AG04450 (cell line): Measurements from ENCODE around the gene TMOD4. TPM values are rescaled to one million over a fixed set of nuclear protein-coding genes. Genes with fewer than 3 reads are reported as not detected.

Experiments used
- CTCF ChIA-PET: fragments of 300-600, 350-600 bp; formaldehyde crosslinking; extraction: SDS; loops from one replicate; lab custom pipeline; 2022; ENCODE audit warnings: antibody characterized with exemption, inconsistent platforms; lab: Charles Lee
- POLR2A ChIA-PET: fragments of 350-600 bp; formaldehyde crosslinking; extraction: SDS; loops from one replicate; lab custom pipeline; 2021; ENCODE audit warnings: antibody characterized with exemption, inconsistent platforms; lab: Yijun Ruan, JAX
- DNase-seq: peaks from one replicate; pipeline ENCODE4 v3.0.0-alpha.2; 2011; ENCODE audit warnings: low read depth, low spot score
- H3K27ac ChIP-seq: one replicate; pipeline ENCODE4 v1.5.1; 2012; ENCODE audit warnings: low read depth, low read length, control low read depth
- H3K27me3 ChIP-seq: one replicate; pipeline ENCODE4 v1.6.0; 2012; ENCODE audit warnings: low read length; ENCODE audit not compliant: control insufficient read depth, insufficient read depth
- H3K4me3 ChIP-seq: 2 replicates; pipeline ENCODE4 v1.5.1; 2011; ENCODE audit warnings: mild to moderate bottlenecking, low read depth, low read length, control low read depth
- H3K9me3 ChIP-seq: 2 replicates; pipeline ENCODE4 v1.5.1; 2012; ENCODE audit warnings: low read length; ENCODE audit not compliant: control insufficient read depth, insufficient read depth
- CTCF ChIP-seq: IDR thresholded peaks from 2 replicates; pipeline ENCODE4 v1.5.1; 2011; ENCODE audit warnings: low read depth, low read length, control low read depth, inconsistent platforms
- polyA plus RNA-seq: library from polyadenylated mRNA; depleted of rRNA; stranded (reverse); fragments of >200 nt; gene quantifications from 2 replicates; pipeline ENCODE4 v1.2.3, GENCODE V29; 2011; rRNA removed

TMOD4 gene
- polyA plus RNA-seq, 1 experiment, result not detected

GRCh38 chr1:151130987-151131586 lies 44.7 kb downstream of the TMOD4 start:
- Histone ChIP-seq H3K9me3 (peaks cover 5% of the 10 kb centered on the region; the same call in 1 of the 2 replicates), H3K4me3 (peak overlapping the region; percentile 35), H3K27ac (no peak overlapping the region), H3K27me3 (peaks cover 10% of the 10 kb centered on the region)
- peak; percentile 52 for DNase-seq
- ChIA-PET CTCF (interaction anchor here (0.6 to 2.0 kb wide), 3 partner anchors 28 to 45 kb away, joined by 3 to 7 read pairs (median 3); no protein-coding TSS in a partner anchor), POLR2A (no interaction called here)
- TF ChIP-seq CTCF, result no peak

GRCh38 chr1:151128800-151129199 lies 47.0 kb downstream of the TMOD4 start:
- ChIA-PET POLR2A (interaction anchor here (0.6 to 0.7 kb wide), 2 partner anchors 117 to 200 kb away, joined by 4 to 5 read pairs; no protein-coding TSS in a partner anchor), CTCF (interaction anchor here (0.6 to 1.7 kb wide), 2 partner anchors 29 to 117 kb away, joined by 3 to 6 read pairs; no protein-coding TSS in a partner anchor)

GRCh38 chr1:151124763-151125403 lies 50.9 kb downstream of the TMOD4 start:
- no peak for DNase-seq
- Histone ChIP-seq H3K4me3 (no peak overlapping the region), H3K9me3 (no peaks in the 10 kb centered on the region), H3K27me3 (no peaks in the 10 kb centered on the region), H3K27ac (no peak overlapping the region)
- no peak for TF ChIP-seq CTCF
- CTCF ChIA-PET, result interaction anchor here (1.8 kb wide), 1 partner anchor 25 kb away, joined by 10 read pairs; no protein-coding TSS in a partner anchor
- POLR2A ChIA-PET, result no interaction called here

More at GRCh38 chr1:151128800-151129199, 47.0 kb downstream of the TMOD4 start:
- H3K9me3 ChIP-seq, result peaks cover 5% of the 10 kb centered on the region; the same call in 1 of the 2 replicates
- TF ChIP-seq CTCF, result no peak
- H3K27me3 ChIP-seq, result peaks cover 10% of the 10 kb centered on the region
- H3K4me3 ChIP-seq, result no peak overlapping the region
- no peak for DNase-seq
- H3K27ac ChIP-seq, result no peak overlapping the region

Other genes starting within 250 kb of the TMOD4 start
- 30.8 and 35.5 TPM in 2 replicates for gene SETDB1, start 249.6 kb downstream of the TMOD4 start, polyA plus RNA-seq
- gene CERS2, start 201.1 kb downstream of the TMOD4 start, polyA plus RNA-seq, result 193 and 217 TPM in 2 replicates
- 0.10 and 0.21 TPM in 2 replicates for gene ANXA9, start 193.7 kb downstream of the TMOD4 start, polyA plus RNA-seq
- 12.8 and 18.0 TPM in 2 replicates for gene MINDY1, start 169.1 kb downstream of the TMOD4 start, polyA plus RNA-seq
- 18.3 and 21.7 TPM in 2 replicates for gene PRUNE1, start 167.5 kb downstream of the TMOD4 start, polyA plus RNA-seq
- 0.09 and 0.16 TPM in 2 replicates for gene BNIPL, start 139.4 kb downstream of the TMOD4 start, polyA plus RNA-seq
- gene C1orf56, start 128.2 kb downstream of the TMOD4 start, polyA plus RNA-seq, result 1.3 and 1.9 TPM in 2 replicates
- gene CDC42SE1, start 116.4 kb downstream of the TMOD4 start, polyA plus RNA-seq, result 66.3 and 70.3 TPM in 2 replicates
- 25.2 and 28.3 TPM in 2 replicates for gene MLLT11, start 115.6 kb downstream of the TMOD4 start, polyA plus RNA-seq
- 9.8 and 10.0 TPM in 2 replicates for gene GABPB2, start 105.2 kb downstream of the TMOD4 start, polyA plus RNA-seq
- gene SEMA6C, start 29.4 kb downstream of the TMOD4 start, polyA plus RNA-seq, result 1.3 and 1.8 TPM in 2 replicates
- gene TNFAIP8L2, start 19.3 kb downstream of the TMOD4 start, polyA plus RNA-seq, result not detected in 2 replicates
- gene LYSMD1, start 10.1 kb downstream of the TMOD4 start, polyA plus RNA-seq, result 9.1 and 9.6 TPM in 2 replicates
- gene SCNM1, start 9.8 kb downstream of the TMOD4 start, polyA plus RNA-seq, result 24.9 and 29.2 TPM in 2 replicates
- gene VPS72, start 14.2 kb upstream of the TMOD4 start, polyA plus RNA-seq, result 66.8 and 75.1 TPM in 2 replicates
- gene PIP5K1A, start 22.6 kb upstream of the TMOD4 start, polyA plus RNA-seq, result 170 and 179 TPM in 2 replicates
- gene PSMD4, start 78.8 kb upstream of the TMOD4 start, polyA plus RNA-seq, result 258 and 275 TPM in 2 replicates
- 10.5 and 12.0 TPM in 2 replicates for gene ZNF687, start 106.3 kb upstream of the TMOD4 start, polyA plus RNA-seq
- 75.2 and 83.2 TPM in 2 replicates for gene PI4KB, start 151.4 kb upstream of the TMOD4 start, polyA plus RNA-seq
- gene RFX5, start 171.3 kb upstream of the TMOD4 start, polyA plus RNA-seq, result 40.9 and 42.7 TPM in 2 replicates
- 85.0 and 102 TPM in 2 replicates for gene SELENBP1, start 196.7 kb upstream of the TMOD4 start, polyA plus RNA-seq
- gene PSMB4, start 223.6 kb upstream of the TMOD4 start, polyA plus RNA-seq, result 483 and 516 TPM in 2 replicates